Omental fat pad (tissue), 4 donors: Measurements from ENCODE around the gene SLCO6A1. TPM values are rescaled to one million over a fixed set of nuclear protein-coding genes. Genes with fewer than 3 reads are reported as not detected.

Experiments
- total RNA-seq, 4 donors: library from RNA; depleted of rRNA; stranded (reverse); fragments of >200 nt; gene quantifications; one replicate each; pipeline ENCODE4 v1.1.0, GENCODE V29; 2016

Gene SLCO6A1
- total RNA-seq, 4 donors from 2014 or later: not detected

Other genes starting within 250 kb of the SLCO6A1 start
- 1 to 10 TPM in 1 of 4 donors, under 1 TPM in 1, not detected in 2; 0.12 to 1.1 TPM for gene SLCO4C1, start 202.7 kb downstream of the SLCO6A1 start, total RNA-seq